ENCODE data around the gene TENT4A.
"Not testable (repeated sequence)": the region's sequence is repeated elsewhere in the genome, so short reads cannot be mapped to it uniquely, and the experiment has no call there.

TENT4A gene

DNA sequence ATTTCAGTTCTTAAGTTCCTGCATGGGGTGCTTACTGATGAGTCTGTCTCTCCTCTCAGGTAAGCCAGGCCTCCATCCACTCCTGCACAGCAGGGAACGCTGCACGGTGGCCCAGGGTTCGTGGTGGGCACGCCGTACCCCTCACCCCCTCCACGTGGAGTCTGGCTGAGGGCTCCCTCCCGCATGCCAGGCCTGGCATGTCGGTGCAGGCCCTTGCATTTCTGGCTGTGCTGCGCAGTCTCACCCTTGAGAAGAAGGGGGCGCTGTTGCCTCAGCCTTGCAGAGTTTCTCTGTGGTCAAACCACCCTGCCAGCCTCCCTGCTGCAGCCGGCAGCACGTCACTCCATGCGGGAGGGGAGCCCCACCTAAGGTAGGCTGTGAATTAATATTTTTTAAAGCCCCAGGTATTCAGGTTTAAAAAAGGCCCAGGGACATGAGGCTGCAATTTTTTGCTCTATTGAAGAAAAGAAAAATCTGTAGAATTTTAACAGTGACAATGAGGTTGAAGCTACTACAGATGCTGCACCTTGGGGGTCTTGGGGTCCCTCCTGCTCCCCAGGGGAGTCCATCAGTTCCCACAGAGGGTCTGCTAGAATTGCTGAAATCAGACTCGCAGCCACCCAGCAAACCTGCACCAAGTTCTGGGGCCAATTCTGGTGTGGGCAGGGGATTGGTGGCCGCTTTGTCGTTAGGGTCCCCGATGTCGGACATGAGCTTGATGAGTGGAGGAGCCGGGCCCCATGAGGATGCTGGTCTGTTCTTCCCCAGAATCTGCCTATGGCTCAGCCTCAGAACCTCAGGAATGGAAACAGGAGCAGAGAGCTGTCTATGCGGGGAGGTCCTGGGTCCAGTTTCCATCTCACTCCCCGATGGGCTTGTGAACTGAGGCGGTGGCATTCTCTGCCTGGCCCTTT, 52.6 kb downstream of the TENT4A start:
- Histone ChIP-seq H3K27me3 (no peaks in the 10 kb centered on the region), H3K4me1 (peaks cover 28 to 57% (median 40%) of the 10 kb centered on the region in 10 experiments), H3K9ac (peak overlapping the region in 9 of 11 experiments; percentile 15 to 74 (median 54); a peak in 15 of 22 replicates), H3K4me2 (peak overlapping the region; percentile 73 to 93 (median 87)), H3K4me3 (peak overlapping the region in 3 of 10 experiments; percentile 13 to 46 (median 25); a peak in 3 of 20 replicates), H3K9me3 (replicated peaks in 1 of 11) (peaks cover 0 to 6% (median 3%) of the 10 kb centered on the region in 11 experiments; a peak in 3 of 22 replicates), H3K27ac (peak overlapping the region in 9 of 11 experiments; percentile 32 to 83 (median 63); a peak in 16 of 22 replicates), H3K36me3 (peaks cover 0 to 6% (median 0%) of the 10 kb centered on the region in 11 experiments; a peak in 2 of 22 replicates), H4K20me1 (no peaks in the 10 kb centered on the region; a peak in 2 of 22 replicates)
- TF ChIP-seq Cebpa-rat (IDR thresholded peaks at IDR 0.05) = no peak

DNA sequence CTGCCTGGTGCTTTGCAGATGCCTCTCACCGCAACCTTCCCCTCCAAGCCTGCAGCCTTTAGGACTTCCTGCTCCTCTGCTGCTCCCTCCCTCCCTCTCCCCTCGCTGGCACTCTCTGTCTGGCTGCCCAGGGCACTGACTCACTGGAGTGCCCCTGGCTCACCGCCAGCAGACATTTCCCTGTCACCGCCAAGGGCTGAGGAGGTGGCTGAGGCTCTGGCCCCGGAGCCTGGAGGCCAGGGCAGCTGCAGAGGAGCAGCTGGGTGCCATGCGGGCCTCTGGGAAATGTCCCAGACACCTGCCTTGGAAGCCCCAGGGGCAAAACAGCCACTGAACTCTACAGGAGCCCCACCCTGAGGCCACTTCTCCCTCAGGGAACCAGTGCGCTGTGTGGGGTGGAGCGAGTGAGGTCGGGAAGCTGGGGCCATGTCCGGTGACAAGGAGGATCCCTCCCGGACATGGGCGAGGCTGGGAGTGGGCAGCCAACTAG, 53.4 kb downstream of the TENT4A start:
- Histone ChIP-seq H3K27ac (peak overlapping the region; percentile 41 to 83 (median 64); a peak in 21 of 22 replicates), H3K9ac (peak overlapping the region in 10 of 11 experiments; percentile 23 to 74 (median 60); a peak in 17 of 22 replicates), H3K4me3 (peak overlapping the region in 5 of 10 experiments; percentile 10 to 50 (median 36); a peak in 5 of 20 replicates), H4K20me1 (no peaks in the 10 kb centered on the region; a peak in 2 of 22 replicates), H3K4me1 (peaks cover 22 to 56% (median 40%) of the 10 kb centered on the region in 10 experiments), H3K9me3 (replicated peaks in 1 of 11) (peaks cover 0 to under 1% (median 0%) of the 10 kb centered on the region in 11 experiments; a peak in 1 of 22 replicates), H3K4me2 (peak overlapping the region; percentile 73 to 93 (median 87)), H3K27me3 (no peaks in the 10 kb centered on the region), H3K36me3 (no peaks in the 10 kb centered on the region)
- no peak for TF ChIP-seq Cebpa-rat (IDR thresholded peaks at IDR 0.05)

DNA sequence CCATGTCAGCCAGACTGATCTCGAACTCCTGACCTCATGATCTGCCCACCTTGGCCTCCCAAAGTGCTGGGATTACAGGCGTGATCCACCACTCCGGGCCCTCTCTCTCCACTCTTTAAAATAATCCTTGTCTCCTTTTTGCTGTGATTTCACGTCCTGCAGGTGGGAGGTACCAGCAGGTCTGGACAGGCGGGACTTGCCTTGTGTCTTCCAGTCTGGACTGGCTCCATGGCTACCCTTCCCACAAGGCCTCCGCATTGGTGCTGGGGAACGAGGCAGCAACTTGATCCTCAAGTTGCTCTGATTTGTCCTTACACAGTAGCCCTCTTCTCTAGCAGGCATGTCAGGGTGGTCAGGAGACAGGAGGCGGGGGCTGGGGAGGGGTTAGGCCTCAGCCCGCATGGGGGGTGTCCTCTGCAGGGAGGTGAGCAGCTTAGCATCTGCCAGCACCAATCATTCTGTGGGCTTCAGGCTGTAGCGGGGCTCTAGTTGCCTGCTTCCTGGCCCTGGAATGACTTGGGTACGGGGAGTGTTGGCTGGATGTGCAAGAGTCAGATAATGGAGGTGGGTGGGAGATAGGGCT, 54.3 kb downstream of the TENT4A start:
- Histone ChIP-seq H3K27ac (peak overlapping the region in 3 of 11 experiments; percentile 61 to 83 (median 77); a peak in 3 of 22 replicates), H3K27me3 (no peaks in the 10 kb centered on the region)

DNA sequence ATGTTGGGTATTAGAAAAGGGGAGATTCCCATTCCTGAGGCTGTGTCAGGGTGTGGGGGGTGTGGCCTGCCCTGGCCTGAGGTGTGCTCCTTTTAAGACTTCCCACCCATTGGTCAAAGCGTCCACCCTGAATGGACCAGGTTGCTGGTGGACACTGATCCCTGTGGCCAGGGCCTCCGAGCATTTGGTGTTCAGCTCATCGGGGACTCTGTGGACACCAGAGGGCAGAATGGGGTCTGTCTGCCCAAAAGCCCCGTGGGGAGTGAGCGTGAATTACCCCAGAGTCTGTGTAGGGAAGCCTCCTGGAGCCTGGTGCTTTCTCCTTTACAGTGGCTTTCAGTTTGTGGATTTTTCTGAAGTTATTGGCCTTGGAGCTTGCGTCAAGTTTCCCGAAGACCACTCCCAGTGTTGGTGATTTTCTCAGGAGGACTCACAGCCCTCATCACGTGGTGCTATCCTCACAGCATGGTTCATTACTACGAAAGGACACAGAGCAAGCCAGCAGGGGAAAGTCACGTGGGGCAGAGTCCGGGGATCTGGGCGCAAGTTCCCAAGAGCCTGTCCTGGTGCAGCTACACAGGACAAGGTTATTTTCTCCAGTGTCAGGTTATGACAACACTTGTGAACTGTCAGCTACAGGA, 55.5 kb downstream of the TENT4A start:
- H3K4me1 ChIP-seq = peaks cover 22 to 50% (median 37%) of the 10 kb centered on the region in 10 experiments
- TF ChIP-seq Cebpa-rat (IDR thresholded peaks at IDR 0.05) = no peak

More for the DNA sequence above, 54.3 kb downstream of the TENT4A start:
- peaks cover 22 to 50% (median 37%) of the 10 kb centered on the region in 10 experiments for H3K4me1 ChIP-seq
- H4K20me1 ChIP-seq = no peaks in the 10 kb centered on the region; a peak in 1 of 22 replicates
- no peak for TF ChIP-seq Cebpa-rat (IDR thresholded peaks at IDR 0.05)
- H3K4me3 ChIP-seq = no peak overlapping the region
- H3K4me2 ChIP-seq = peak overlapping the region in 7 of 11 experiments; percentile 2 to 93 (median 86); a peak in 7 of 22 replicates
- H3K9me3 ChIP-seq (replicated peaks in 1 of 11) = no peaks in the 10 kb centered on the region
- no peaks in the 10 kb centered on the region for H3K36me3 ChIP-seq
- no peak overlapping the region for H3K9ac ChIP-seq

DNA sequence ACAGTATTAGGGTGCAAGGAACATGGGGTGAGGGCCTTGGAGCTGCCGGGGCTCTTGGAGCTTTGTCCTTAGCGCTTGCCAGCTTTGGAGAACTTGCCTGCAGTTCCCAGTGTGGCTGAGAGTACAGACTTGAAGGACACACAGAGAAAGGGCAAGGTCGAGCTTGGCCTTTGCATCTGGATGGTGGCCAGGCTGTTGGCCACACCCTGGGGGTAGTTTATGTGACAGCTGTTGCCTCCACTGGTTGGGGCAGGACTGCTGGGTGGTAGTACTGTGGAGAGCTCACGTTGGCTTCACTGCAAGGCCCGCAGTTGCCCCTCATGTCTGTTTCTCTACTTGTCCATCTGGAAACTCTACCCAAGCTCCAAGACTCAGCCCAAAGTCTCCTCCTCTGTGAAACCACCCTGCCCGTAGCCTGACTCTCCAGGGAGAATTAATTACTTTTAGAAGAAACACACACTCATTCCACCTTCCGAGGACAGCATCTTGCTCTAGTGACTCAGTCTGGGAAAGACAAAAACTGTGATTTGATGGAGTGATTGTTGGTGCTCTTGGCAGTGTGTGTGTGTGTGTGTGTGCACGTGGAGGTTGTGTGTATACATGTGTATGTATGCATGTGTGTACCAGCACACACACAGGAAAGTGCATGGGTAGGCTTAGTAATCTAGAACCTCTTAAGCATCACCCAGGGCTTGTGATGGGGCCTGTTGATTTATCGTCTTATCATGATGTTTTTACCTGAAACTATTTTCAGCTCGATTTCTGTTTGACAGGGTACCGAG, 57.8 kb downstream of the TENT4A start:
- H3K27ac ChIP-seq = no peak overlapping the region
- peaks cover 19 to 40% (median 33%) of the 10 kb centered on the region in 10 experiments for H3K4me1 ChIP-seq
- no peak overlapping the region for H3K4me2 ChIP-seq
- H3K4me3 ChIP-seq = no peak overlapping the region
- H3K9ac ChIP-seq = no peak overlapping the region
- H3K9me3 ChIP-seq (replicated peaks in 1 of 11) = no peaks in the 10 kb centered on the region
- H3K27me3 ChIP-seq = no peaks in the 10 kb centered on the region
- H4K20me1 ChIP-seq = no peaks in the 10 kb centered on the region; a peak in 2 of 22 replicates
- H3K36me3 ChIP-seq = no peaks in the 10 kb centered on the region
- no peak for TF ChIP-seq Cebpa-rat (IDR thresholded peaks at IDR 0.05)

More for the DNA sequence above, 55.5 kb downstream of the TENT4A start:
- Histone ChIP-seq H3K27ac (no peak overlapping the region), H3K9ac (no peak overlapping the region), H3K4me2 (peak overlapping the region in 8 of 11 experiments; percentile 23 to 69 (median 55); a peak in 15 of 22 replicates), H3K4me3 (no peak overlapping the region), H3K36me3 (no peaks in the 10 kb centered on the region), H4K20me1 (no peaks in the 10 kb centered on the region; a peak in 2 of 22 replicates), H3K27me3 (no peaks in the 10 kb centered on the region), H3K9me3 (replicated peaks in 1 of 11) (no peaks in the 10 kb centered on the region)

DNA sequence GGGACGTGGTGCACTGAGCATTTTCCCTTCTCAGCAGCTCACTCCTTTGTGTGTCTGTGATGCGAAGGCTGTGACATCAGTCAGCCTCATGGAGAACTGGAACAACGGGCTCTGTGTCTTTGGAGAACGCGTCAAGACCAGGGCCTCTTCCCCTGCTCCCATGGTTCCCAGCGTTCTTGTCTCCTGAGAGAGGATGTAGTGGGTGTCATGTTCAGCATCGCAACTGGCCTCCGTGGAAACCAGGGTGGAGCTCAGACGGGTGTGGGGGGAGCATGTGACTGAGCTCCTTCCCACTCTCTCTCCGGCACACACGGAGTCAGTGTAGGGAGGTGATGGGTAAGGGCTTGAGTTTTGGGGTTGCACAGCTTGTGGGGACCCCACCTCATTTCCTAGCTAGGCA, 59.7 kb downstream of the TENT4A start:
- no peak overlapping the region for H3K4me3 ChIP-seq
- H3K4me2 ChIP-seq = no peak overlapping the region; a peak in 1 of 22 replicates
- peaks cover 6 to 24% (median 19%) of the 10 kb centered on the region in 10 experiments; a peak in 17 of 20 replicates for H3K4me1 ChIP-seq
- no peak overlapping the region for H3K9ac ChIP-seq
- H4K20me1 ChIP-seq = no peaks in the 10 kb centered on the region; a peak in 1 of 22 replicates
- no peaks in the 10 kb centered on the region for H3K9me3 ChIP-seq (replicated peaks in 1 of 11)
- no peaks in the 10 kb centered on the region for H3K27me3 ChIP-seq
- H3K36me3 ChIP-seq = no peaks in the 10 kb centered on the region
- no peak for TF ChIP-seq Cebpa-rat (IDR thresholded peaks at IDR 0.05)
- H3K27ac ChIP-seq = no peak overlapping the region

DNA sequence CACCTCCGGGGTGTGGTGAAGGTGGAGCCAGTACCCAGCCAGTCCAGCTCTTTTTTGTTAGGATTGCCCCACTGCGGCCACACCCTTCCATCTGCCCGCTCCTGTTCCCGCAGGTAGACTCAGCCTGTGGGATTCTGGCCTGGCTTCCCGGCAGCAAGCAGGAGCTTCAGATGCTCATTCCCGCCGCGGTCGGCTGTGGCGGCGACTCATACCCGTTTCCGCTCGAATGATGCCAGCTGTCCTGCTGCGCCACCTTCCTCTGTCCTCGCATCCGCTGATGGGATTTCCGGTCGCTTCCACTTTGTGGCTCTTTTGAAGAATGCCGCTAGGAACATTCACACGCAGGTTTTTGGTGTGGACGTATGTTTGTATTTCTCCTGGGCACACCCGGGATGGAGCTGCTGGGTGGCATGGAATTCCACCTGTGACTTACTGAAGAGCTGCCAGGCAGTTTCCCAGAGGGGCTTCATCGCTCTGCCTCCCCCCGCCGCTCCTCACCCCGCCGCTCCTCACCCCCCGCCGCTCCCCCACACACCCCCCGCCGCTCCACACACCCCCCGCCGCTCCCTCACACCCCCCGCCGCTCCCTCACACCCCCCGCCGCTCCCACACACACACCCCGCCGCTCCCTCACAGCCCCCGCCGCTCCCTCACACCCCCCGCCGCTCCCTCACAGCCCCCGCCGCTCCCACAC, 60.3 kb downstream of the TENT4A start:
- no peaks in the 10 kb centered on the region for H3K27me3 ChIP-seq
- TF ChIP-seq Cebpa-rat (IDR thresholded peaks at IDR 0.05) = no peak
- H3K4me3 ChIP-seq = no peak overlapping the region
- no peaks in the 10 kb centered on the region for H3K9me3 ChIP-seq (replicated peaks in 1 of 11)
- H3K9ac ChIP-seq = no peak overlapping the region
- no peak overlapping the region for H3K27ac ChIP-seq
- no peaks in the 10 kb centered on the region for H3K36me3 ChIP-seq
- H3K4me2 ChIP-seq = no peak overlapping the region; a peak in 1 of 22 replicates
- H3K4me1 ChIP-seq = peaks cover 6 to 24% (median 18%) of the 10 kb centered on the region in 10 experiments; a peak in 17 of 20 replicates
- H4K20me1 ChIP-seq = no peaks in the 10 kb centered on the region; a peak in 1 of 22 replicates

DNA sequence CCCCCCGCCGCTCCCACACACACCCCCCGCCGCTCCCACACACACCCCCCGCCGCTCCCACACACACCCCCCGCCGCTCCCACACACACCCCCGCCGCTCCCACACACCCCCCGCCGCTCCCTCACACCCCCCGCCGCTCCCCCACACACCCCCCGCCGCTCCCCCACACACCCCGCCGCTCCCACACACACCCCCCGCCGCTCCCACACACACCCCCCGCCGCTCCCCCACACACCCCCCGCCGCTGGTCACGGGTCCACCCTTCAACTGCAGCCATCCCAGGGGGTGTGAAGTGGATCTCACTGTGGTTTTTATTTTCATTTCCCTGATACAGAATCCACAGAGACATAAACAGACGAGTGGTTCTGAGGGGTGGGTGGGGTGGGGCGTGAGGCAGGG, 61.0 kb downstream of the TENT4A start:
- H4K20me1 ChIP-seq; H3K27me3 ChIP-seq; H3K4me2 ChIP-seq; H3K4me3 ChIP-seq; H3K9ac ChIP-seq; H3K36me3 ChIP-seq; H3K27ac ChIP-seq; H3K9me3 ChIP-seq (replicated peaks in 1 of 11): not testable (repeated sequence)
- peaks cover 6 to 19% (median 12%) of the 10 kb centered on the region in 10 experiments; a peak in 17 of 20 replicates for H3K4me1 ChIP-seq
